Calu3 (cell line): ENCODE data around the gene ARPP19. TPM values are rescaled to one million over a fixed set of nuclear protein-coding genes. Genes with fewer than 3 reads are reported as not detected.

Experiments used
- BruUV-seq: library from RNA; stranded (reverse); fragments of 400-500 nt; replicated peaks from 2 replicates; lab custom pipeline; 2021; lab: Mats Ljungman, UMichigan
- CTCF ChIA-PET: fragments of 300-600 bp; sonication (Branson Sonifier 250); formaldehyde crosslinking; loops from one replicate; lab custom pipeline; 2022; ENCODE audit warnings: antibody characterized with exemption; lab: Charles Lee
- DNase-seq: peaks from one replicate; pipeline ENCODE4 v3.0.0; 2022
- H3K27ac Mint-ChIP-seq: one replicate; pipeline ENCODE4 v1.8.0; 2022; ENCODE audit warnings: mixed read lengths; ENCODE audit not compliant: unreplicated experiment
- H3K27me3 Mint-ChIP-seq: one replicate; pipeline ENCODE4 v1.8.0; 2022; ENCODE audit warnings: mixed read lengths; ENCODE audit not compliant: unreplicated experiment
- H3K36me3 Mint-ChIP-seq: one replicate; pipeline ENCODE4 v1.8.0; 2022; ENCODE audit warnings: mild to moderate bottlenecking, moderate library complexity, mixed read lengths; ENCODE audit not compliant: insufficient read depth, unreplicated experiment
- H3K4me1 Mint-ChIP-seq: one replicate; pipeline ENCODE4 v1.8.0; 2022; ENCODE audit warnings: mild to moderate bottlenecking, low read depth, mixed read lengths; ENCODE audit not compliant: unreplicated experiment
- H3K4me3 Mint-ChIP-seq: one replicate; pipeline ENCODE4 v1.8.0; 2022; ENCODE audit warnings: mild to moderate bottlenecking, low read depth, moderate library complexity, mixed read lengths; ENCODE audit not compliant: unreplicated experiment
- H3K9me3 Mint-ChIP-seq: one replicate; pipeline ENCODE4 v1.8.0; 2022; ENCODE audit warnings: low read depth, mixed read lengths; ENCODE audit not compliant: unreplicated experiment
- intact Hi-C: fragments of 100-400 bp; cut with micrococcal nuclease; formaldehyde crosslinking; loops from one replicate; pipeline ENCODE4 v1.10.0; 2022; ENCODE audit not compliant: unreplicated experiment
- total RNA-seq: library from RNA; stranded (reverse); gene quantifications from 2 replicates; pipeline ENCODE4 v1.2.3, GENCODE V29; 2022
- TF ChIP-seq, protein P1 (sequence below): fragments of 200-600 bp; IDR thresholded peaks from one replicate; pipeline ENCODE4 v1.8.0; 2022; ENCODE audit warnings: antibody characterized with exemption; ENCODE audit not compliant: unreplicated experiment

ARPP19 gene
- total RNA-seq, 1 experiment from 2014 or later, result 155 TPM

- Mint-ChIP-seq H3K36me3 (no peaks in the 10 kb centered on the region), H3K4me3 (no peak overlapping the region), H3K4me1 (no peaks in the 10 kb centered on the region), H3K27ac (no peak overlapping the region), H3K27me3 (no peaks in the 10 kb centered on the region), H3K9me3 (no peaks in the 10 kb centered on the region)
- intact Hi-C loops, result loop anchor here (10.0 kb wide), 1 partner anchor 267 kb away; no protein-coding TSS in a partner anchor
- DNase-seq, result no peak
- CTCF ChIA-PET, result no interaction called here
- BruUV-seq, result no TSS peak
- TF ChIP-seq, protein P1, sequence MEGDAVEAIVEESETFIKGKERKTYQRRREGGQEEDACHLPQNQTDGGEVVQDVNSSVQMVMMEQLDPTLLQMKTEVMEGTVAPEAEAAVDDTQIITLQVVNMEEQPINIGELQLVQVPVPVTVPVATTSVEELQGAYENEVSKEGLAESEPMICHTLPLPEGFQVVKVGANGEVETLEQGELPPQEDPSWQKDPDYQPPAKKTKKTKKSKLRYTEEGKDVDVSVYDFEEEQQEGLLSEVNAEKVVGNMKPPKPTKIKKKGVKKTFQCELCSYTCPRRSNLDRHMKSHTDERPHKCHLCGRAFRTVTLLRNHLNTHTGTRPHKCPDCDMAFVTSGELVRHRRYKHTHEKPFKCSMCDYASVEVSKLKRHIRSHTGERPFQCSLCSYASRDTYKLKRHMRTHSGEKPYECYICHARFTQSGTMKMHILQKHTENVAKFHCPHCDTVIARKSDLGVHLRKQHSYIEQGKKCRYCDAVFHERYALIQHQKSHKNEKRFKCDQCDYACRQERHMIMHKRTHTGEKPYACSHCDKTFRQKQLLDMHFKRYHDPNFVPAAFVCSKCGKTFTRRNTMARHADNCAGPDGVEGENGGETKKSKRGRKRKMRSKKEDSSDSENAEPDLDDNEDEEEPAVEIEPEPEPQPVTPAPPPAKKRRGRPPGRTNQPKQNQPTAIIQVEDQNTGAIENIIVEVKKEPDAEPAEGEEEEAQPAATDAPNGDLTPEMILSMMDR, result no peak
Observed at GRCh38 chr15:52521682-52522081, 47.1 kb downstream of the ARPP19 start.

- BruUV-seq, result no TSS peak
- intact Hi-C loops, result loop anchor here (10.0 kb wide), 1 partner anchor 266 kb away; no protein-coding TSS in a partner anchor
- no peak overlapping the region for H3K4me3 Mint-ChIP-seq
- TF ChIP-seq, protein P1, result no peak
- no peaks in the 10 kb centered on the region for H3K27me3 Mint-ChIP-seq
- H3K36me3 Mint-ChIP-seq, result no peaks in the 10 kb centered on the region
- CTCF ChIA-PET, result no interaction called here
- no peaks in the 10 kb centered on the region for H3K9me3 Mint-ChIP-seq
- H3K4me1 Mint-ChIP-seq, result no peaks in the 10 kb centered on the region
- DNase-seq, result no peak
- no peak overlapping the region for H3K27ac Mint-ChIP-seq
Observed at GRCh38 chr15:52520421-52520820, 48.4 kb downstream of the ARPP19 start.

- H3K36me3 Mint-ChIP-seq, result no peaks in the 10 kb centered on the region
- H3K27ac Mint-ChIP-seq, result no peak overlapping the region
- H3K9me3 Mint-ChIP-seq, result no peaks in the 10 kb centered on the region
- H3K4me1 Mint-ChIP-seq, result no peaks in the 10 kb centered on the region
- CTCF ChIA-PET, result no interaction called here
- TF ChIP-seq, protein P1, result no peak
- no peak overlapping the region for H3K4me3 Mint-ChIP-seq
- H3K27me3 Mint-ChIP-seq, result no peaks in the 10 kb centered on the region
- intact Hi-C loops, result no loop called here
- no peak for DNase-seq
- BruUV-seq, result no TSS peak
Observed at GRCh38 chr15:52518487-52519371, 50.1 kb downstream of the ARPP19 start.

- no peaks in the 10 kb centered on the region for H3K9me3 Mint-ChIP-seq
Observed at GRCh38 chr15:52517014-52517413, 51.8 kb downstream of the ARPP19 start.

More at GRCh38 chr15:52517014-52517413, 51.8 kb downstream of the ARPP19 start:
- Mint-ChIP-seq H3K4me3 (no peak overlapping the region), H3K27ac (no peak overlapping the region), H3K27me3 (no peaks in the 10 kb centered on the region), H3K36me3 (peaks cover 4% of the 10 kb centered on the region), H3K4me1 (no peaks in the 10 kb centered on the region)
- intact Hi-C loops, result no loop called here
- CTCF ChIA-PET, result no interaction called here
- DNase-seq, result no peak
- TF ChIP-seq, protein P1, result no peak
- no TSS peak for BruUV-seq
